ENCODE data around the gene ST3GAL2.

DNA sequence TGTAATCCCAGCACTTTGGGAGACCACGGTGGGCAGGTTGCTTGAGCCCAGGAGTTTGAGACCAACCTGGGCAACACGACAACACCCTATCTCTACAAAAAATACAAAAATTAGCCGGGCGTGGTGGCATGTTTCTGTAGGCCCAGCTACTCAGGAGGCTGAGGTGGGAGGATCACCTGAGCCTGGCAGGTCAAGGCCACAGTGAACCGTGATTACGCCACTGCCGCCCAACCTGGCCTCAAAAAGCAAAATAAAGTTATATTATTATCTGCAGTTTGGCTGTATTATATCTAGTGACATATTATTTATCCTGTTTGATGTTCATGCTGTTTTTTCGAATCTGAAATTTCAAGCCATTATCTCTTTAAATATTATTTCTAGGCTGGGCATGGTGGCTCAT lies 26.5 kb downstream of the ST3GAL2 start:
- TF ChIP-seq, protein P1, sequence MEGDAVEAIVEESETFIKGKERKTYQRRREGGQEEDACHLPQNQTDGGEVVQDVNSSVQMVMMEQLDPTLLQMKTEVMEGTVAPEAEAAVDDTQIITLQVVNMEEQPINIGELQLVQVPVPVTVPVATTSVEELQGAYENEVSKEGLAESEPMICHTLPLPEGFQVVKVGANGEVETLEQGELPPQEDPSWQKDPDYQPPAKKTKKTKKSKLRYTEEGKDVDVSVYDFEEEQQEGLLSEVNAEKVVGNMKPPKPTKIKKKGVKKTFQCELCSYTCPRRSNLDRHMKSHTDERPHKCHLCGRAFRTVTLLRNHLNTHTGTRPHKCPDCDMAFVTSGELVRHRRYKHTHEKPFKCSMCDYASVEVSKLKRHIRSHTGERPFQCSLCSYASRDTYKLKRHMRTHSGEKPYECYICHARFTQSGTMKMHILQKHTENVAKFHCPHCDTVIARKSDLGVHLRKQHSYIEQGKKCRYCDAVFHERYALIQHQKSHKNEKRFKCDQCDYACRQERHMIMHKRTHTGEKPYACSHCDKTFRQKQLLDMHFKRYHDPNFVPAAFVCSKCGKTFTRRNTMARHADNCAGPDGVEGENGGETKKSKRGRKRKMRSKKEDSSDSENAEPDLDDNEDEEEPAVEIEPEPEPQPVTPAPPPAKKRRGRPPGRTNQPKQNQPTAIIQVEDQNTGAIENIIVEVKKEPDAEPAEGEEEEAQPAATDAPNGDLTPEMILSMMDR (IDR thresholded peaks at IDR 0.05; ENCODE audit: low read length) = no peak
- no peak for TF ChIP-seq EZH2phosphoT487 (IDR thresholded peaks at IDR 0.05; ENCODE audit: low read length)
- TF ChIP-seq EZH2 (optimal IDR thresholded peaks at IDR 0.05; ENCODE audit: low read depth, low read length) = no peak

All from MM.1S (cell line).